Measurements from ENCODE around the gene EPB41. TPM values are rescaled to one million over a fixed set of nuclear protein-coding genes. Genes with fewer than 3 reads are reported as not detected.

EPB41 gene
- total and polyA plus RNA-seq, 9 of the 15 experiments (the other 6 are each of a cell fraction or from before 2014, with no cell fraction given) = 3.7 to 213 (median 141) TPM

- TF ChIP-seq CTCF (IDR thresholded peaks at IDR 0.05 in 2 of 3, conservative IDR thresholded peaks at IDR 0.05 in 1 of 3; ENCODE audit: insufficient read depth in 2 of 3, low read depth in 1 of 3, low read length in 3 of 3) (no peak), ELF4 (CRISPR knock-in tag; IDR thresholded peaks at IDR 0.05) (no peak), PHF21A (IDR thresholded peaks at IDR 0.05; ENCODE audit: borderline replicate concordance, low read depth) (0 out of 2 replicates have a peak, but pooled peaks have one; percentile 39), PTTG1 (tag; IDR thresholded peaks at IDR 0.05; ENCODE audit: low read depth) (no peak), SRSF7 (optimal IDR thresholded peaks at IDR 0.05; ENCODE audit: low read depth, low read length) (no peak), GABPB2 (CRISPR knock-in tag; conservative IDR thresholded peaks at IDR 0.05) (no peak), NFATC3 (IDR thresholded peaks at IDR 0.05) (0 out of 2 replicates have a peak, but pooled peaks have one; percentile 18), ZNF444 (CRISPR knock-in tag; IDR thresholded peaks at IDR 0.05) (no peak), IFI16 (CRISPR knock-in tag; IDR thresholded peaks at IDR 0.05) (no peak), NCOA1 (IDR thresholded peaks at IDR 0.05; ENCODE audit: low read depth) (no peak), ZMIZ1 (IDR thresholded peaks at IDR 0.05; ENCODE audit: low read depth in 2 of 2, low read length in 2 of 2) (no peak), HDAC2 (IDR thresholded peaks at IDR 0.05) (0 out of 2 replicates have a peak, but pooled peaks have one; percentile 42), CHD4 (IDR thresholded peaks at IDR 0.05; ENCODE audit: insufficient read depth, insufficient replicate concordance, low read depth, low read length, poor library complexity, severe bottlenecking) (no peak), HDAC1 (IDR thresholded peaks at IDR 0.05) (peak in 1 of 2 experiments; percentile 59; a peak in 2 of 4 replicates)
- TF ChIP-seq, protein P1, sequence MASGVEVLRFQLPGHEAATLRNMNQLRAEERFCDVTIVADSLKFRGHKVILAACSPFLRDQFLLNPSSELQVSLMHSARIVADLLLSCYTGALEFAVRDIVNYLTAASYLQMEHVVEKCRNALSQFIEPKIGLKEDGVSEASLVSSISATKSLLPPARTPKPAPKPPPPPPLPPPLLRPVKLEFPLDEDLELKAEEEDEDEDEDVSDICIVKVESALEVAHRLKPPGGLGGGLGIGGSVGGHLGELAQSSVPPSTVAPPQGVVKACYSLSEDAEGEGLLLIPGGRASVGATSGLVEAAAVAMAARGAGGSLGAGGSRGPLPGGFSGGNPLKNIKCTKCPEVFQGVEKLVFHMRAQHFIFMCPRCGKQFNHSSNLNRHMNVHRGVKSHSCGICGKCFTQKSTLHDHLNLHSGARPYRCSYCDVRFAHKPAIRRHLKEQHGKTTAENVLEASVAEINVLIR (CRISPR knock-in tag; IDR thresholded peaks at IDR 0.05) = no peak
- TF ChIP-seq, protein P2, sequence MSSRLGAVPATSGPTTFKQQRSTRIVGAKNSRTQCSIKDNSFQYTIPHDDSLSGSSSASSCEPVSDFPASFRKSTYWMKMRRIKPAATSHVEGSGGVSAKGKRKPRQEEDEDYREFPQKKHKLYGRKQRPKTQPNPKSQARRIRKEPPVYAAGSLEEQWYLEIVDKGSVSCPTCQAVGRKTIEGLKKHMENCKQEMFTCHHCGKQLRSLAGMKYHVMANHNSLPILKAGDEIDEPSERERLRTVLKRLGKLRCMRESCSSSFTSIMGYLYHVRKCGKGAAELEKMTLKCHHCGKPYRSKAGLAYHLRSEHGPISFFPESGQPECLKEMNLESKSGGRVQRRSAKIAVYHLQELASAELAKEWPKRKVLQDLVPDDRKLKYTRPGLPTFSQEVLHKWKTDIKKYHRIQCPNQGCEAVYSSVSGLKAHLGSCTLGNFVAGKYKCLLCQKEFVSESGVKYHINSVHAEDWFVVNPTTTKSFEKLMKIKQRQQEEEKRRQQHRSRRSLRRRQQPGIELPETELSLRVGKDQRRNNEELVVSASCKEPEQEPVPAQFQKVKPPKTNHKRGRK (tag; IDR thresholded peaks at IDR 0.05) = peak; percentile 60
These were observed 894 bp downstream of the EPB41 start (continued) for GRCh38 chr1:28915031-28915895.
